GM18498 (cell line): ENCODE measurements around the gene ZNF577.

ENCODE experiments used
- ATAC-seq: cut with Tn5 transposase; IDR thresholded peaks from one replicate; pipeline ENCODE4 v1.9.1; 2021; ENCODE audit warnings: mild to moderate bottlenecking, moderate library complexity; ENCODE audit not compliant: unreplicated experiment

ZNF577 gene

GRCh38 chr19:51873097-51873496 lies 14.7 kb downstream of the ZNF577 start:
- ATAC-seq = no peak

GRCh38 chr19:51861870-51862622 lies 25.7 kb downstream of the ZNF577 start:
- ATAC-seq = no peak

- ATAC-seq = no peak
Measured at GRCh38 chr19:51837145-51837544, 50.6 kb downstream of the ZNF577 start.

- no peak for ATAC-seq
Measured at GRCh38 chr19:51830274-51830673, 57.5 kb downstream of the ZNF577 start.

GRCh38 chr19:51824281-51825005 lies 63.3 kb downstream of the ZNF577 start:
- no peak for ATAC-seq

GRCh38 chr19:51822946-51823345 lies 64.8 kb downstream of the ZNF577 start:
- no peak for ATAC-seq

GRCh38 chr19:51822325-51822724 lies 65.4 kb downstream of the ZNF577 start:
- ATAC-seq = no peak

- ATAC-seq = no peak
Measured at GRCh38 chr19:51821921-51822320, 65.8 kb downstream of the ZNF577 start.

- no peak for ATAC-seq
Measured at GRCh38 chr19:51821456-51821855, 66.3 kb downstream of the ZNF577 start.
